ENCODE results near the gene IRS1.

Gene IRS1

DNA sequence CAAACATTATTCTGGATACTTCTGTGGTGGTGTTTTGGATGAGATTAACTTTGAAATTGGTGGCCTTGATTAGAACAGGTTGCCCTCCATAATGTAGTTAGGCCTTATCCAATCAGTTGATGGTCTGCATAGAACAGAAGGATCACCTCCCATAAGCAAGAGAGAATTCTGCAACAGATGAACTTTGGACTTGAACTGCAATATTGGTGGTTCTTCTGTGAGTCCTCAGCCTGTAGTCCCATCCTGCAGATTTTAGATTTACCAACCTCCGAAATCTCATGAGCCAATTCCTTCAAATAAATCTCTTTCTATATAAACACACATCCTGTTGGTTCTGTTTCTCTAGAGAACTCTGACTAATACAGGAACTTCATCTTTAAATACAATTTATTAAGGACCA lies 81.9 kb downstream of the IRS1 start:
- Histone ChIP-seq H2AFZ (ENCODE audit: low read depth) (no peak overlapping the region), H3K9ac (no peak overlapping the region), H3K4me3 (IDR thresholded peaks at IDR 0.05; ENCODE audit: insufficient read depth, low read depth, low read length) (no peak overlapping the region), H3K4me2 (no peak overlapping the region), H3K4me1 (ENCODE audit: low read depth, poor library complexity, severe bottlenecking) (peaks cover 15% of the 10 kb centered on the region), H3K36me3 (ENCODE audit: insufficient read depth) (no peaks in the 10 kb centered on the region), H3K27me3 (ENCODE audit: insufficient read depth, low read depth) (no peaks in the 10 kb centered on the region), H3K79me2 (ENCODE audit: insufficient read depth, low read depth) (no peaks in the 10 kb centered on the region), H3K27ac (no peak overlapping the region), H4K20me1 (ENCODE audit: insufficient read depth) (no peaks in the 10 kb centered on the region)
- TF ChIP-seq, protein P1, sequence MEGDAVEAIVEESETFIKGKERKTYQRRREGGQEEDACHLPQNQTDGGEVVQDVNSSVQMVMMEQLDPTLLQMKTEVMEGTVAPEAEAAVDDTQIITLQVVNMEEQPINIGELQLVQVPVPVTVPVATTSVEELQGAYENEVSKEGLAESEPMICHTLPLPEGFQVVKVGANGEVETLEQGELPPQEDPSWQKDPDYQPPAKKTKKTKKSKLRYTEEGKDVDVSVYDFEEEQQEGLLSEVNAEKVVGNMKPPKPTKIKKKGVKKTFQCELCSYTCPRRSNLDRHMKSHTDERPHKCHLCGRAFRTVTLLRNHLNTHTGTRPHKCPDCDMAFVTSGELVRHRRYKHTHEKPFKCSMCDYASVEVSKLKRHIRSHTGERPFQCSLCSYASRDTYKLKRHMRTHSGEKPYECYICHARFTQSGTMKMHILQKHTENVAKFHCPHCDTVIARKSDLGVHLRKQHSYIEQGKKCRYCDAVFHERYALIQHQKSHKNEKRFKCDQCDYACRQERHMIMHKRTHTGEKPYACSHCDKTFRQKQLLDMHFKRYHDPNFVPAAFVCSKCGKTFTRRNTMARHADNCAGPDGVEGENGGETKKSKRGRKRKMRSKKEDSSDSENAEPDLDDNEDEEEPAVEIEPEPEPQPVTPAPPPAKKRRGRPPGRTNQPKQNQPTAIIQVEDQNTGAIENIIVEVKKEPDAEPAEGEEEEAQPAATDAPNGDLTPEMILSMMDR (conservative IDR thresholded peaks at IDR 0.05; ENCODE audit: low read depth, low read length), result no peak

DNA sequence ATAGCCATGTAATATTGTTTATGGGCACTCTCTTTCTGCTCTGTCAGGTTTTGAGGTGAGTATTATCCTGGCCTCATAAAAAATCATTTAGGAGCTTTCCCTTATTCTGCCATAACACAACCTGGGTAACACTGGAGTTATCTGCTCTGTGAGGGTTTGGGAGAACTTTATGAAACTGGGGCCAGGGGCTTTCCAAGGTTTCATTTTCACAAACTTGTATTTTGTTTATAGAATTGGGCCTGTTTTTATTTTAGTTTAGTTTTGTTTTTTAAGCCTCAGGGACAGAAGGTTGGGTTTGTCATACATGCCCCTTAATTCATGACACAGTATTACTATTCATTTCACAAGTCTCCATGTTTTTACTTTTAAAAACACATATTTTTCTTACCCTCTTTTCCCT lies 83.5 kb downstream of the IRS1 start:
- Histone ChIP-seq H3K79me2 (ENCODE audit: insufficient read depth, low read depth) (no peaks in the 10 kb centered on the region), H3K27me3 (ENCODE audit: insufficient read depth, low read depth) (no peaks in the 10 kb centered on the region), H3K9ac (no peak overlapping the region), H3K4me2 (peak overlapping the region; percentile 18), H4K20me1 (ENCODE audit: insufficient read depth) (no peaks in the 10 kb centered on the region), H3K4me3 (IDR thresholded peaks at IDR 0.05; ENCODE audit: insufficient read depth, low read depth, low read length) (no peak overlapping the region), H2AFZ (ENCODE audit: low read depth) (no peak overlapping the region), H3K27ac (peak overlapping the region; percentile 43), H3K4me1 (ENCODE audit: low read depth, poor library complexity, severe bottlenecking) (peaks cover 15% of the 10 kb centered on the region), H3K36me3 (ENCODE audit: insufficient read depth) (no peaks in the 10 kb centered on the region)
- TF ChIP-seq, protein P1 (conservative IDR thresholded peaks at IDR 0.05; ENCODE audit: low read depth, low read length), result no peak

DNA sequence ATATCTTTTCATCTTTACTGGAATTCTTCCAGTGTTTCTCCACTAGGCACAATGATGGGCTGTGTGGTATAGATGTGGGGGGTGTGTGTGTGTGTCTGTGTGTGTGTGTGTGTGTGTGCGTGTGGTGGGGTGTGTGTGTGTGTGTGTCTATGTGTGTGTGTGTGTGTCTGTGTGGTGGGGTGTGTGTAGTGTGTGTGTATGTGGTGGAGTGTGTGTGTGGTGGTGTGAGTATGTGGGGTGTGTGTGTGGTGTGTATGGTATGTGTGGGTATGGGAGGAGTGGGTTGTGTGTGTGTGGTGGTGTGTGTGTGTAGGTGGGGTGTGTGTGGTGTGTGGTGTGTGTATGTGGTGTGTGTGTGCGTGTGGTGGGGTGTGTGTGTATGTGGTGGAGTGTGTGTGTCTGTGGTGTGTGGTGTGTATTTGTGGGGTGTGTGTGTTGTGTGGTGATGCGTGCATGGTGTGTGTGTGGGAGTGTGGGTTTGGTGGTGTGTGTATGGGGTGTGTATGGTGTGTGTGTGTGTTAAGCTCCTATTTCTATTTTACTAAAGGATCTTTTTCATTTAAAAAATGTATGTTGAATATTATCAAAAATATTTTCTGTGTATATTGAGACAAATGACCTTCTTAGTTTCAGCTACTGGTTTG lies 84.2 kb downstream of the IRS1 start:
- no peaks in the 10 kb centered on the region for H3K36me3 ChIP-seq (ENCODE audit: insufficient read depth)
- H3K27me3 ChIP-seq (ENCODE audit: insufficient read depth, low read depth), result no peaks in the 10 kb centered on the region
- H3K79me2 ChIP-seq (ENCODE audit: insufficient read depth, low read depth), result no peaks in the 10 kb centered on the region
- H2AFZ ChIP-seq (ENCODE audit: low read depth), result no peak overlapping the region
- peak overlapping the region; percentile 43; the same call in 1 of the 2 replicates for H3K27ac ChIP-seq
- H3K4me3 ChIP-seq (IDR thresholded peaks at IDR 0.05; ENCODE audit: insufficient read depth, low read depth, low read length), result no peak overlapping the region
- no peak overlapping the region for H3K9ac ChIP-seq
- TF ChIP-seq, protein P1 (conservative IDR thresholded peaks at IDR 0.05; ENCODE audit: low read depth, low read length), result no peak
- peaks cover 15% of the 10 kb centered on the region for H3K4me1 ChIP-seq (ENCODE audit: low read depth, poor library complexity, severe bottlenecking)
- H4K20me1 ChIP-seq (ENCODE audit: insufficient read depth), result no peaks in the 10 kb centered on the region
- H3K4me2 ChIP-seq, result peak overlapping the region; percentile 18

DNA sequence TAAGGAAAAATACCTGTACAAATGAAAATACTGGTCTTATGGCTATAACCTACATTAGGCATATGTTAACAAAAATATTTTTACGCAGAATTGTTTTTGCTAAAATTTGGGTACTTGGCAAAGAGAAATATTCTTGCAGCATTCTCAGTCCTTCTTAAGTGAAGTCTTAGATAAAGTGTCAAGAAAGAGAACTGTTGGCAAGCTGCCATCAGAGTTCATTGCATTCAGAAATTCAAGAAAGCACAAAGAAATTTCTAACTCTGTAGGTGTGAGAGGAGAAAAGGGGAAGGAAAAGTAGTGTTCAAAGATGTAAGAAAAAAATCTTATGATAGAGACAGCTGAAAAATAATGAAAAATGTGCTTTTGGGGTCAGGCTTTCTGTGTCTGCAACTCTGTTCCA lies 86.7 kb downstream of the IRS1 start:
- Histone ChIP-seq H3K79me2 (ENCODE audit: insufficient read depth, low read depth) (no peaks in the 10 kb centered on the region), H3K4me3 (IDR thresholded peaks at IDR 0.05; ENCODE audit: insufficient read depth, low read depth, low read length) (no peak overlapping the region), H3K36me3 (ENCODE audit: insufficient read depth) (no peaks in the 10 kb centered on the region), H2AFZ (ENCODE audit: low read depth) (no peak overlapping the region), H3K4me1 (ENCODE audit: low read depth, poor library complexity, severe bottlenecking) (peaks cover 15% of the 10 kb centered on the region), H3K9ac (no peak overlapping the region), H3K27me3 (ENCODE audit: insufficient read depth, low read depth) (no peaks in the 10 kb centered on the region), H3K27ac (no peak overlapping the region), H3K4me2 (no peak overlapping the region), H4K20me1 (ENCODE audit: insufficient read depth) (no peaks in the 10 kb centered on the region)
- TF ChIP-seq, protein P1 (conservative IDR thresholded peaks at IDR 0.05; ENCODE audit: low read depth, low read length), result no peak

All from KMS-11 (cell line).